ENCODE measurements around the gene TRIM72. TPM values are rescaled to one million over a fixed set of nuclear protein-coding genes. Genes with fewer than 3 reads are reported as not detected.

Gene TRIM72
- total and polyA plus RNA-seq, 2 experiments from 2014 or later: 0.51 TPM; not detected in 1

GRCh38 chr16:31256466-31256865 lies 42.5 kb downstream of the TRIM72 start:
- no peak for TF ChIP-seq CTCF (IDR thresholded peaks at IDR 0.05; ENCODE audit: low read depth, low read length)
- Histone ChIP-seq H3K4me1 (ENCODE audit: low read depth) (peaks cover 3% of the 10 kb centered on the region), H3K27ac (no peak overlapping the region), H3K27me3 (no peaks in the 10 kb centered on the region), H3K36me3 (no peaks in the 10 kb centered on the region), H3K4me3 (no peak overlapping the region), H3K9me3 (ENCODE audit: low read depth) (no peaks in the 10 kb centered on the region)
- no peak for DNase-seq (ENCODE audit: low read depth in 1 of 2, low spot score in 1 of 2)

- H3K4me1 ChIP-seq (ENCODE audit: low read depth): peaks cover 3% of the 10 kb centered on the region
- no peaks in the 10 kb centered on the region for H3K36me3 ChIP-seq
- H3K27ac ChIP-seq: no peak overlapping the region
- no peak overlapping the region for H3K4me3 ChIP-seq
- DNase-seq (ENCODE audit: low read depth in 1 of 2, low spot score in 1 of 2): no peak
- no peaks in the 10 kb centered on the region for H3K9me3 ChIP-seq (ENCODE audit: low read depth)
- no peaks in the 10 kb centered on the region for H3K27me3 ChIP-seq
- no peak for TF ChIP-seq CTCF (IDR thresholded peaks at IDR 0.05; ENCODE audit: low read depth, low read length)
Measured at GRCh38 chr16:31258366-31258765, 44.4 kb downstream of the TRIM72 start.

GRCh38 chr16:31260136-31260931 lies 46.4 kb downstream of the TRIM72 start:
- H3K9me3 ChIP-seq (ENCODE audit: low read depth): no peaks in the 10 kb centered on the region
- TF ChIP-seq CTCF (IDR thresholded peaks at IDR 0.05; ENCODE audit: low read depth, low read length): no peak
- no peaks in the 10 kb centered on the region for H3K4me1 ChIP-seq (ENCODE audit: low read depth)
- no peak overlapping the region for H3K4me3 ChIP-seq
- H3K27me3 ChIP-seq: no peaks in the 10 kb centered on the region
- H3K27ac ChIP-seq: no peak overlapping the region
- H3K36me3 ChIP-seq: no peaks in the 10 kb centered on the region
- no peak for DNase-seq (ENCODE audit: low read depth in 1 of 2, low spot score in 1 of 2)

- no peak for DNase-seq (ENCODE audit: low read depth in 1 of 2, low spot score in 1 of 2)
- no peak overlapping the region for H3K27ac ChIP-seq
- H3K27me3 ChIP-seq: no peaks in the 10 kb centered on the region
- no peaks in the 10 kb centered on the region for H3K36me3 ChIP-seq
- H3K4me3 ChIP-seq: no peak overlapping the region
- TF ChIP-seq CTCF (IDR thresholded peaks at IDR 0.05; ENCODE audit: low read depth, low read length): no peak
- no peaks in the 10 kb centered on the region for H3K4me1 ChIP-seq (ENCODE audit: low read depth)
- no peaks in the 10 kb centered on the region for H3K9me3 ChIP-seq (ENCODE audit: low read depth)
Measured at GRCh38 chr16:31262084-31262483, 48.2 kb downstream of the TRIM72 start.

GRCh38 chr16:31265329-31266245 lies 51.7 kb downstream of the TRIM72 start:
- no peak for TF ChIP-seq CTCF (IDR thresholded peaks at IDR 0.05; ENCODE audit: low read depth, low read length)

More at GRCh38 chr16:31265329-31266245, 51.7 kb downstream of the TRIM72 start:
- H3K9me3 ChIP-seq (ENCODE audit: low read depth): no peaks in the 10 kb centered on the region
- no peak overlapping the region for H3K27ac ChIP-seq
- no peaks in the 10 kb centered on the region for H3K36me3 ChIP-seq
- H3K4me3 ChIP-seq: no peak overlapping the region
- no peak for DNase-seq (ENCODE audit: low read depth in 1 of 2, low spot score in 1 of 2)
- H3K4me1 ChIP-seq (ENCODE audit: low read depth): no peaks in the 10 kb centered on the region
- no peaks in the 10 kb centered on the region for H3K27me3 ChIP-seq
